ENCODE measurements around the gene PTPN14. TPM values are rescaled to one million over a fixed set of nuclear protein-coding genes. Genes with fewer than 3 reads are reported as not detected.
A peak's percentile ranks its signal among the peaks of the same experiment; 100 is the strongest.

PTPN14 gene
- total RNA-seq, 1 experiment from 2014 or later: 37.5 TPM

DNA sequence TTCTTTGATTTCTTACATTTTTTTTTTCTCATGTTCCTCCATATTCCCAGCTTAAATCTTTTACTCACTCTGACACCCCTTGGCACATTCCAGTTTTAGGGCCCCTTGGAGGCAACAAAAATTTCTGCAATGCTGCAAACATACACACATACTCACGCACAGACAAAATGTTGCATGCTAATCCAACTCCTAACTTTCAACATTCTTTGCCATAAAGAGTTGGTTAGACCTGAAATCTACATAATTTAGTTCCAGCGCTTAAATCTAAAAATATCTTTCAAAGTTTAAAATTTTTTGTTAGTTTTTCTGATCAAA lies 103.9 kb downstream of the PTPN14 start:
- CTCF ChIA-PET: no interaction called here
- intact Hi-C loops (cut with micrococcal nuclease): loop anchor here (2.0 kb wide), 2 partner anchors 47 to 103 kb away; partner anchors contain the start of gene PTPN14
- TSS peak; percentile 12 for BruUV-seq (replicated peaks)

More for the DNA sequence above, 103.9 kb downstream of the PTPN14 start:
- RAD21 ChIA-PET (ENCODE audit: low non-redundant PET in 1 of 2, low total read pairs in 2 of 2, uncharacterized antibody in 2 of 2, unreplicated experiment in 2 of 2): no interaction called here
- Histone ChIP-seq H3K27me3 (ENCODE audit: insufficient read depth, low read length) (no peaks in the 10 kb centered on the region), H2AFZ (ENCODE audit: low read depth, low read length, poor library complexity, severe bottlenecking) (no peak overlapping the region), H3K79me2 (ENCODE audit: insufficient read depth, low read length) (no peaks in the 10 kb centered on the region), H3K4me2 (ENCODE audit: low read length) (peak overlapping the region; percentile 94), H4K20me1 (ENCODE audit: insufficient read depth) (peaks cover 3% of the 10 kb centered on the region; the same call in 1 of the 2 replicates), H3K9me3 (ENCODE audit: control insufficient read depth in 1 of 2, insufficient read depth in 1 of 2, low read depth in 1 of 2, low read length in 2 of 2) (no peaks in the 10 kb centered on the region), H3K36me3 (ENCODE audit: control insufficient read depth in 1 of 2, insufficient read depth in 2 of 2, low read length in 2 of 2) (no peaks in the 10 kb centered on the region), H3K4me1 (ENCODE audit: control insufficient read depth in 1 of 2, insufficient read depth in 2 of 2, low read length in 2 of 2) (peaks cover 47 to 58% of the 10 kb centered on the region in 2 experiments), H3K9ac (ENCODE audit: low read length) (peak overlapping the region; percentile 71), H3K4me3 (replicated peaks in 1 of 2; ENCODE audit: low read depth in 1 of 2, low read length in 2 of 2) (peak overlapping the region; percentile 41 to 58), H3K9me2 (ENCODE audit: insufficient read depth) (no peaks in the 10 kb centered on the region), H3K27ac (ENCODE audit: low read depth, low read length) (peak overlapping the region; percentile 81)
- ATAC-seq (peak; percentile 33), DNase-seq (ENCODE audit: low read depth, low spot score) (no peak)
- TF ChIP-seq, protein P1, sequence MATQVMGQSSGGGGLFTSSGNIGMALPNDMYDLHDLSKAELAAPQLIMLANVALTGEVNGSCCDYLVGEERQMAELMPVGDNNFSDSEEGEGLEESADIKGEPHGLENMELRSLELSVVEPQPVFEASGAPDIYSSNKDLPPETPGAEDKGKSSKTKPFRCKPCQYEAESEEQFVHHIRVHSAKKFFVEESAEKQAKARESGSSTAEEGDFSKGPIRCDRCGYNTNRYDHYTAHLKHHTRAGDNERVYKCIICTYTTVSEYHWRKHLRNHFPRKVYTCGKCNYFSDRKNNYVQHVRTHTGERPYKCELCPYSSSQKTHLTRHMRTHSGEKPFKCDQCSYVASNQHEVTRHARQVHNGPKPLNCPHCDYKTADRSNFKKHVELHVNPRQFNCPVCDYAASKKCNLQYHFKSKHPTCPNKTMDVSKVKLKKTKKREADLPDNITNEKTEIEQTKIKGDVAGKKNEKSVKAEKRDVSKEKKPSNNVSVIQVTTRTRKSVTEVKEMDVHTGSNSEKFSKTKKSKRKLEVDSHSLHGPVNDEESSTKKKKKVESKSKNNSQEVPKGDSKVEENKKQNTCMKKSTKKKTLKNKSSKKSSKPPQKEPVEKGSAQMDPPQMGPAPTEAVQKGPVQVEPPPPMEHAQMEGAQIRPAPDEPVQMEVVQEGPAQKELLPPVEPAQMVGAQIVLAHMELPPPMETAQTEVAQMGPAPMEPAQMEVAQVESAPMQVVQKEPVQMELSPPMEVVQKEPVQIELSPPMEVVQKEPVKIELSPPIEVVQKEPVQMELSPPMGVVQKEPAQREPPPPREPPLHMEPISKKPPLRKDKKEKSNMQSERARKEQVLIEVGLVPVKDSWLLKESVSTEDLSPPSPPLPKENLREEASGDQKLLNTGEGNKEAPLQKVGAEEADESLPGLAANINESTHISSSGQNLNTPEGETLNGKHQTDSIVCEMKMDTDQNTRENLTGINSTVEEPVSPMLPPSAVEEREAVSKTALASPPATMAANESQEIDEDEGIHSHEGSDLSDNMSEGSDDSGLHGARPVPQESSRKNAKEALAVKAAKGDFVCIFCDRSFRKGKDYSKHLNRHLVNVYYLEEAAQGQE (IDR thresholded peaks at IDR 0.05; ENCODE audit: low read depth): no peak
- TF ChIP-seq RAD21 (IDR thresholded peaks at IDR 0.05; ENCODE audit: low read depth): no peak
- no peak for TF ChIP-seq CEBPB (IDR thresholded peaks at IDR 0.05; ENCODE audit: low read depth)
- TF ChIP-seq SIN3A (IDR thresholded peaks at IDR 0.05; ENCODE audit: low read depth): no peak
- no peak for TF ChIP-seq TCF7L2 (IDR thresholded peaks at IDR 0.05; ENCODE audit: borderline replicate concordance, extremely low read depth, insufficient read depth, insufficient read length)
- TF ChIP-seq ELF1 (IDR thresholded peaks at IDR 0.05; ENCODE audit: borderline replicate concordance, low read depth): no peak
- no peak for TF ChIP-seq ZBTB33 (IDR thresholded peaks at IDR 0.05; ENCODE audit: extremely low read depth, insufficient replicate concordance, low read length)
- no peak for TF ChIP-seq ZNF274 (IDR thresholded peaks at IDR 0.05; ENCODE audit: low read depth, low read length)
- TF ChIP-seq ZFX (IDR thresholded peaks at IDR 0.05): no peak
- no peak for TF ChIP-seq EZH2 (IDR thresholded peaks at IDR 0.05)
- TF ChIP-seq JUND (IDR thresholded peaks at IDR 0.05): no peak
- TF ChIP-seq SP1 (IDR thresholded peaks at IDR 0.05; ENCODE audit: low read depth): no peak
- TF ChIP-seq EGR1 (IDR thresholded peaks at IDR 0.05; ENCODE audit: low read depth): no peak
- TF ChIP-seq POLR2A (IDR thresholded peaks at IDR 0.05; ENCODE audit: borderline replicate concordance, extremely low read depth, insufficient read depth, insufficient read length): no peak
- no peak for TF ChIP-seq EZH2phosphoT487 (IDR thresholded peaks at IDR 0.05; ENCODE audit: borderline replicate concordance)
- TF ChIP-seq CTCF (IDR thresholded peaks at IDR 0.05 in 2 of 3, conservative IDR thresholded peaks at IDR 0.05 in 1 of 3; ENCODE audit: borderline replicate concordance in 1 of 3, insufficient read depth in 1 of 3, low read depth in 2 of 3, low read length in 2 of 3): no peak
- no peak for TF ChIP-seq YY1 (IDR thresholded peaks at IDR 0.05; ENCODE audit: extremely low read depth, insufficient replicate concordance, low read depth, low read length)
- TF ChIP-seq POLR2AphosphoS5 (IDR thresholded peaks at IDR 0.05; ENCODE audit: low read depth, low read length): no peak
- POLR2A ChIA-PET: no interaction called here
